Esophagus muscularis mucosa (tissue), 4 donors: Measurements from ENCODE around the gene NEO1. TPM values are rescaled to one million over a fixed set of nuclear protein-coding genes. Genes with fewer than 3 reads are reported as not detected.

Experiments
- DNase-seq: peaks from one replicate; pipeline ENCODE4 v3.0.0-alpha.2; 2017; ENCODE audit errors: extremely low spot score
- H3K27ac ChIP-seq, 4 donors: fragments of 200-600 bp; sonication (generic); replicated peaks in 1 of 4; 1 replicate in 3 of 4; 2 replicates in 1 of 4; pipeline ENCODE4 v1.5.1; 2016 to 2019; ENCODE audit warnings: mild to moderate bottlenecking in 1 of 4
- H3K27me3 ChIP-seq, 4 donors: fragments of 200-600 bp; sonication (generic); one replicate each; pipeline versions ENCODE4 v1.5.1 to v1.6.0; 2016 to 2019
- H3K36me3 ChIP-seq, 4 donors: fragments of 200-600 bp; sonication (generic); one replicate each; pipeline ENCODE4 v1.5.1; 2016 to 2019
- H3K4me1 ChIP-seq, 4 donors: fragments of 200-600 bp; sonication (generic); one replicate each; pipeline ENCODE4 v1.5.1; 2016 to 2019
- H3K4me3 ChIP-seq, 4 donors: fragments of 200-600 bp; sonication (generic); 1 replicate in 2 of 4; 2 replicates in 2 of 4; pipeline ENCODE4 v1.5.1; 2016 to 2019; ENCODE audit warnings: mild to moderate bottlenecking in 4 of 4, moderate library complexity in 1 of 4
- H3K9me3 ChIP-seq, 4 donors: fragments of 200-600 bp; sonication (generic); 1 replicate in 3 of 4; 2 replicates in 1 of 4; pipeline ENCODE4 v1.5.1; 2016 to 2019
- CTCF ChIP-seq, 3 experiments: fragments of 200-600 bp in 2 of 3; fragments of 450-650 bp in 1 of 3; sonication (generic) in 2 of 3; IDR thresholded peaks; one replicate each; pipeline ENCODE4 v1.5.1; 2017 to 2019; ENCODE audit warnings: antibody characterized with exemption in 3 of 3, mild to moderate bottlenecking in 2 of 3, moderate library complexity in 1 of 3
- EP300 ChIP-seq: sonication (generic); formaldehyde crosslinking; IDR thresholded peaks from one replicate; pipeline ENCODE4 v1.6.1; 2017; ENCODE audit warnings: antibody characterized with exemption
- POLR2A ChIP-seq: fragments of 450-650 bp; IDR thresholded peaks from one replicate; pipeline ENCODE4 v1.6.1; 2017; ENCODE audit warnings: antibody characterized with exemption, moderate library complexity, mild to moderate bottlenecking, low read depth
- POLR2AphosphoS5 ChIP-seq, 2 donors: sonication (generic); formaldehyde crosslinking; IDR thresholded peaks; one replicate each; pipeline ENCODE4 v1.6.1; 2017; ENCODE audit warnings: antibody characterized with exemption in 2 of 2
- WGBS: methylation state at CpG from one replicate; pipeline ENCODE4 v1.1.5; 2018; 5-methylcytosine and 5-hydroxymethylcytosine counted together
- intact Hi-C: fragments of 100-400 bp; cut with DNase I; formaldehyde crosslinking; loops from one replicate; pipeline ENCODE4 v1.15.1; 2023
- total RNA-seq, 4 donors: library from RNA; depleted of rRNA; stranded (reverse); fragments of >200 nt; gene quantifications; one replicate each; pipeline versions ENCODE4 v1.1.0 to v1.2.1, GENCODE V29; 2016

Gene NEO1
- total RNA-seq, 4 donors from 2014 or later, result 38.2 to 61.2 (median 53.5) TPM

GRCh38 chr15:73345658-73346057 lies 293.4 kb downstream of the NEO1 start:
- peaks cover 0 to 11% (median 5%) of the 10 kb centered on the region in 4 donors for H3K9me3 ChIP-seq
- 82% methylated on average over 7 of the region's 7 CpGs for WGBS
- H3K4me1 ChIP-seq, result peaks cover 0 to 9% (median 0%) of the 10 kb centered on the region in 4 donors
- peaks cover 0 to 27% (median 0%) of the 10 kb centered on the region in 4 donors for H3K27me3 ChIP-seq
- H3K4me3 ChIP-seq, result no peak overlapping the region
- H3K36me3 ChIP-seq, result no peaks in the 10 kb centered on the region
- H3K27ac ChIP-seq, result no peak overlapping the region
- intact Hi-C loops, result no loop called here
- TF ChIP-seq CTCF (IDR thresholded peaks at IDR 0.05) (no peak), POLR2AphosphoS5 (IDR thresholded peaks at IDR 0.05) (no peak), EP300 (no peak), POLR2A (no peak)
- DNase-seq, result no peak

- TF ChIP-seq POLR2A, result no peak
- no peak for TF ChIP-seq POLR2AphosphoS5 (IDR thresholded peaks at IDR 0.05)
- no peak for TF ChIP-seq CTCF (IDR thresholded peaks at IDR 0.05)
- no peak for TF ChIP-seq EP300
- WGBS, result 31% methylated on average over 9 of the region's 9 CpGs
- Histone ChIP-seq H3K36me3 (no peaks in the 10 kb centered on the region), H3K4me3 (no peak overlapping the region), H3K27ac (no peak overlapping the region), H3K27me3 (peaks cover 0 to 32% (median 0%) of the 10 kb centered on the region in 4 donors), H3K4me1 (peaks cover 0 to 8% (median 0%) of the 10 kb centered on the region in 4 donors), H3K9me3 (peaks cover 0 to 11% (median 5%) of the 10 kb centered on the region in 4 donors)
- no peak for DNase-seq
- intact Hi-C loops, result no loop called here
Observed at GRCh38 chr15:73346735-73347312, 294.6 kb downstream of the NEO1 start.

DNA sequence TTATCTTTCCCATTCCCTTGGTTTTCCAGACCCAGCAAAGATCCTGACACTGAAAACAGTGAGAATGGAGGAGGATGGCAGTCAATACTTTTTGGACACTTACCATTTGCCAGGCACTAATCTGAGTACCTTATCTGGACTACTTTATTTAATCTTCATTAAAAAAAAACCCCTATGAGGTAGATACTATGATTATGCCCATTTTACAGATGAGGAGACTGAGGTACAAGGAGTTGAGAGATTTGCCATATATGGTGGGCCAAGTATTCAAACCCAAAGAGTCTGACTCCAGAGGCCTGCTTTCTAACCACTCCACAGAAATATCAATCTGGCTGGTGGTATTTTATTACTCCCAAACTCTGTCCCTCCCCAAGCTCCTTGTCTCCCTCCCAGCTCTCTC lies 296.9 kb downstream of the NEO1 start:
- H3K4me1 ChIP-seq, result peaks cover 0 to 6% (median 0%) of the 10 kb centered on the region in 4 donors
- no peak for TF ChIP-seq CTCF (IDR thresholded peaks at IDR 0.05)
- TF ChIP-seq EP300, result no peak
- TF ChIP-seq POLR2AphosphoS5 (IDR thresholded peaks at IDR 0.05), result no peak
- no peak for TF ChIP-seq POLR2A
- H3K9me3 ChIP-seq, result no peaks in the 10 kb centered on the region
- H3K27me3 ChIP-seq, result peaks cover 0 to 55% (median under 1%) of the 10 kb centered on the region in 4 donors
- intact Hi-C loops, result no loop called here
- DNase-seq, result no peak
- no peak overlapping the region for H3K27ac ChIP-seq
- H3K36me3 ChIP-seq, result no peaks in the 10 kb centered on the region
- no peak overlapping the region for H3K4me3 ChIP-seq

GRCh38 chr15:73352082-73352481 lies 299.8 kb downstream of the NEO1 start:
- intact Hi-C loops, result no loop called here
- no peak for TF ChIP-seq POLR2A
- H3K27me3 ChIP-seq, result peaks cover 0 to 55% (median 2%) of the 10 kb centered on the region in 4 donors
- H3K27ac ChIP-seq, result no peak overlapping the region
- WGBS, result 77% methylated on average over 9 of the region's 10 CpGs
- no peaks in the 10 kb centered on the region for H3K9me3 ChIP-seq
- H3K4me1 ChIP-seq, result no peaks in the 10 kb centered on the region
- H3K4me3 ChIP-seq, result no peak overlapping the region
- no peak for DNase-seq
- no peaks in the 10 kb centered on the region for H3K36me3 ChIP-seq

DNA sequence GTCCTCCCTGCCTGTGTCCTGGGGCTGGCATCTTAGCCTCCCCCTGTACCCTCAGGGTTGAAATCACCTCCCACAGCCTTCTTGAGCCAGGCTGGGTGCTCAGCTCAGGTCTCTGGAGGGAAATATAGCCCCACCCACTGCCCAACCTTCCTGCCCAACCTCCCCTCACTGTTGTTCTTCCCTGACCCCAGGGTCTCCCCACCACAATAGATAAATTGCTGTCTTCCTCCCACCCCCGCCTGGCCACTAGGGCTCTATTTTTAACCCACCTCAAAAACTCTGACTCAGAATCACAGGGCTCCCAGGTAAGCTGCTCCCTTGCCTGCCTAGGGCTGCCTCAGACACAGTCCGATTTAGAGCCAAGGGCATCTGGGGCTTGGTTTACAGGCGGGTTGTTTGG lies 301.5 kb downstream of the NEO1 start:
- intact Hi-C loops, result no loop called here
- Histone ChIP-seq H3K9me3 (no peaks in the 10 kb centered on the region), H3K4me1 (no peaks in the 10 kb centered on the region), H3K27ac (no peak overlapping the region), H3K4me3 (no peak overlapping the region), H3K36me3 (no peaks in the 10 kb centered on the region), H3K27me3 (peaks cover 0 to 51% (median 2%) of the 10 kb centered on the region in 4 donors)
- DNase-seq, result no peak
- WGBS, result 37% methylated on average over 3 of the region's 3 CpGs
- TF ChIP-seq POLR2AphosphoS5 (IDR thresholded peaks at IDR 0.05) (no peak), POLR2A (no peak), CTCF (IDR thresholded peaks at IDR 0.05) (no peak), EP300 (no peak)
